ENCODE results near the gene SH3YL1.

The SH3YL1 gene

DNA sequence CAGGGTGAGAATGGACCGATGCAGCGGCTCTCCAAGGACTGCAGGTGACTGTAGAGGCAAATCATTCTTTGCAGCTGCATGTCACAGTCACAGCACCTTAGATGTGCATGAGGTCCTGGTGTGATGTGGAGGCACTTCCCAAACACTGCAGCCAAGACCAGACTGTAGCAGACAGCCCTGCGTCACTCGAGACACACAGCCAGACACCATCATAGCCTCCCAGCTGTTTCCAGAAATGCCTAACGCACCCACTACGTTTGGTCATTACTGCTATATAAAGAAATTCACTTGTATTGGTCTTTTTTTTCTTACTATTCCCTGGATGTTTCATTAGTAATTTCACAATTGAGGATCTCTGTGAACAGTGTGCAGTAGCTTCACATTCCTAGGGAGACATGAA, 60.9 kb downstream of the SH3YL1 start:
- no peak for TF ChIP-seq ZNF274 (IDR thresholded peaks at IDR 0.05; ENCODE audit: low read depth, low read length)
- H3K4me3 ChIP-seq (ENCODE audit: low read length), result no peak overlapping the region

DNA sequence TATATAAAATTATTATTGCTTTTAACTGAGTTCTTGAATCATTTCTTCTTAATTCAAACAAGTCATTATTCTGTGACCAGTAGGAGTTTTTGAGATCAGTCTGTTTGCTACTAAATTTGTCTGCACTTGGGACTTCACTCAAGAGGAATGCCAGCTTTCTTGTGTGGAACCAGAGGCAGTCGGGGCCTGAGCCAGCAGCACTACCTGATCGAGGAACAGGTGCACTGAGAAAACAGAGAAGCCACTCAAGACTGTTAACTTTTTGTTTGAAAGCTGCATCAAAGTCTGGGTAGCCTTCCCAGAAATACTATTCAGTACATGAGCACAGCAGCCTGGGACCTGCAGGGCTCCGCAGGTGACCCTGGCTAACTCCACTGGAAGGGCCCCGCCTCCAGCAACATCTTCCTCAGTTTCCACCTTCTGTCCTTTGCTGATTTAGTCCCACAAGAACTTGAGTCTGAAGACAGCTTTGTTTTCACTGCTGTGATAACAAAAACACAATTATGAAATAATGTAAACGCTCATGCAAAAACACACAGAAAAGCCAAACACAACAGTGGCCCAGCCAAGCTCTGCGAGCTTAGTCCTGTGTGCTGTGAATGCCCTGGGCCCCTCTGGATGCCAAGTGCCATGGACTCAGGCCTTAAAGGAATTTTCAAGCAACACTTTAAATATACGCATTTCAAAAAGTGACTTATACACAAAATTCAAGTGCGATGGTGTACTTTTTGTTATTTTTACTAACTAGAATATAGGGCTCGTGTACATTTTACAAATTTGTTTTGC, 62.0 kb downstream of the SH3YL1 start:
- H3K4me3 ChIP-seq (ENCODE audit: low read length), result no peak overlapping the region
- TF ChIP-seq ZNF274 (IDR thresholded peaks at IDR 0.05; ENCODE audit: low read depth, low read length), result no peak

DNA sequence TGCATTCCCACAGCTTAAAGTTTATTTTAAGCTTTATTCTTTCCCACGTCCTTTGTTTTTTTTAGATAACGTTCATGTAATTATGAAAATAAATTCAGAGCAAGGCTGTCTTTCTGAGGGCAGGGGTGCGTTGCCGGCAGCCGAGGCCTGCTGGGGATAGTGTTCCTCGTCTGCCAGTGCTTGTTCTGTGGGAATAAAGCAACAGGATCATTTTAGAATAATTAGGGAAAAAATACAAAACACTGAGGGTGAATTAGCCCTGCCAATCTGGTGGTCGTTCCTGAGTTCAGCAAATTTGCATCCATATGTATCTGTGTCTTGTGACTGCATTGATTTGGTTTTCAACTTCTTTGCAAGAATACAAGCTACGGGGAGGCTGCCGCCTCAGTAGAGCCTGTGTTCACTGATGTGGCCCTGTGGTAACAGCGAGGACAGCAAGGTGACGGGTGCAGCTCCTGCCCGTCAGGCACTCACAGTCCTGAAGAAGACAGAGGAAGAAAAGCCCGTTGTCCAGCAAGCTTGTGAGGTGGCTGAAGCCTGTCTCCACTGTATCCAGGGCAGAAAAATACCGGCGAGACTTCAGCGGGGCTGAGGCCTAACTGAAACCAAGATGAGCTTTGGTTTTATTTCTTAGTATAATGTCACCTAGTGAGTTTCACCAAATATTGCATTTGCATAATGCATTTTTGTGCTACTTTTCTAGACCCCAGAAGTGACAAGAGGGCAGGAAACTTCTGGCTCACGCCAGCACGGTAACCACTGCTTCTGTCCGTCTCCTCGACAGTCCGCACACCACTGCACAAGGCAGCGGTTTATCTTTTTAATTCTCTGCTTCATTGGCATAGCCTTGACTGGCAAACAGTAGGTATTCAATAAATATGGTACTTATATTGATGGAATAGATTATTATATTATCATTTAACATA, 64.5 kb downstream of the SH3YL1 start:
- TF ChIP-seq ZNF274 (IDR thresholded peaks at IDR 0.05; ENCODE audit: low read depth, low read length), result no peak
- H3K4me3 ChIP-seq (ENCODE audit: low read length), result no peak overlapping the region

DNA sequence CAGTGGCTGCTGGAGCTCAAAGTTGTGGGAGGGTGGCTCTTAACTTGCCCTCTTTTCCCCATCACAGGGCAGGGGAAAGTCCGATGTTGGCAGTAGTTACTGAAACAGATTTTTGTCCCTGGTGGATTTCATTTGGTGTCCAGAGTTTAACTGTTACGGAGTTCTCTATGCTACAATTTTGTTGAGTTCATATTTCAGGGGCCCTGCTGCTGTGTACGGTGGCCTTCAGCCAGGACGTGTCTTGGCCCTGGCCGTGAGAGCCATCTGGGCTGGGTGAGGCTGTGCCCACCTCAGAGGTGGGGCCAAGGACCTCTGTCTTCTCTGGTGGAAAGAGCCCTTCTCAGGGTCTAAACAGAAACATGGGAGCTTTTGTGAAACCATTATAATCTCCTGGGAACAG, 67.4 kb downstream of the SH3YL1 start:
- no peak for TF ChIP-seq ZNF274 (IDR thresholded peaks at IDR 0.05; ENCODE audit: low read depth, low read length)

DNA sequence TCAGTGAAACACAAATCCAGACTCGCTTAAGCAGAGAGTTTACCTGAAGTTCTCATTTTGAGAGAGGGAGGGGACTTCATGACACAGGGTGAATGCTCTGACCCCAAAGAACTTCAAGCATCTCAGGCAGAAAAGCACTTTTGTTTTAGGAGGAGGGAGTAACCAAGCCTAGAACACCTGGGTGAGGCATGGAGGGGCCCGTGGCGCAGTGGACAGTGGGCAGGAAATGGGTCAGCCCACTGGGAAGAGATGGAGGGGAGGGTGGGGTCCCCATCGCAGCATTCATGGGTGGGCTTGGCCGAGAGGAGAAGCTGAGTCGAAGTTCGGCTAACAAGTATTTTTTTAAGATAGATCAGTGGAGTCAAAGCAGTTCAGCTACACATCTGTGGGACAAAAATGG, 67.9 kb downstream of the SH3YL1 start:
- no peak for TF ChIP-seq ZNF274 (IDR thresholded peaks at IDR 0.05; ENCODE audit: low read depth, low read length)
- no peak overlapping the region for H3K4me3 ChIP-seq (ENCODE audit: low read length)

More for the DNA sequence above, 67.4 kb downstream of the SH3YL1 start:
- H3K4me3 ChIP-seq (ENCODE audit: low read length), result no peak overlapping the region

DNA sequence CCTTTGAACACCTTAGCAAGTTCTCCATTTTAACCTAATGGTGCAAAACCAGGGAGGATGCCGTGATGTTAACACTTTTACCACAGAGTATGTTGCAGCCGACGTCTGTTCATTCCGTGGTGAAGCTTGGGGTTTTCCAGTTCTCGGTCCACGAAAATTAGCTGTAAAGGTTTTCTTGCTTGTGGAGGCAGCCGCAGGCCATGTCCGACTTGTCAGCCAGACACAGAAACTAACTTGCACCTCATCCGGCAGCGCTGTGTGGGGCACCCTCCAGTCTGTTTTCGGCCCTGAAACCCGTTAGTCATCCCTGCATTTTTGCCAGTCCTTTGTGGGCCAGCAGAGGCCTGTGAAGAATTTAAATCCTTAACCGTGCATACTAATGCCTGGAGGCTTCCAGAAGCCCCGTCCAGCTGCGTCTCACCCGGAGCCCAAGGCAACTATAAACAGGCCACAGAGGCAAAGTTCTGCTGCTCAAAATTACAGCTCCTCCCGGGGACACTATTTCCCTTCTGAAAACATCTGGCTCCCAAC, 70.6 kb downstream of the SH3YL1 start:
- TF ChIP-seq ZNF274 (IDR thresholded peaks at IDR 0.05; ENCODE audit: low read depth, low read length), result no peak
- no peak overlapping the region for H3K4me3 ChIP-seq (ENCODE audit: low read length)

DNA sequence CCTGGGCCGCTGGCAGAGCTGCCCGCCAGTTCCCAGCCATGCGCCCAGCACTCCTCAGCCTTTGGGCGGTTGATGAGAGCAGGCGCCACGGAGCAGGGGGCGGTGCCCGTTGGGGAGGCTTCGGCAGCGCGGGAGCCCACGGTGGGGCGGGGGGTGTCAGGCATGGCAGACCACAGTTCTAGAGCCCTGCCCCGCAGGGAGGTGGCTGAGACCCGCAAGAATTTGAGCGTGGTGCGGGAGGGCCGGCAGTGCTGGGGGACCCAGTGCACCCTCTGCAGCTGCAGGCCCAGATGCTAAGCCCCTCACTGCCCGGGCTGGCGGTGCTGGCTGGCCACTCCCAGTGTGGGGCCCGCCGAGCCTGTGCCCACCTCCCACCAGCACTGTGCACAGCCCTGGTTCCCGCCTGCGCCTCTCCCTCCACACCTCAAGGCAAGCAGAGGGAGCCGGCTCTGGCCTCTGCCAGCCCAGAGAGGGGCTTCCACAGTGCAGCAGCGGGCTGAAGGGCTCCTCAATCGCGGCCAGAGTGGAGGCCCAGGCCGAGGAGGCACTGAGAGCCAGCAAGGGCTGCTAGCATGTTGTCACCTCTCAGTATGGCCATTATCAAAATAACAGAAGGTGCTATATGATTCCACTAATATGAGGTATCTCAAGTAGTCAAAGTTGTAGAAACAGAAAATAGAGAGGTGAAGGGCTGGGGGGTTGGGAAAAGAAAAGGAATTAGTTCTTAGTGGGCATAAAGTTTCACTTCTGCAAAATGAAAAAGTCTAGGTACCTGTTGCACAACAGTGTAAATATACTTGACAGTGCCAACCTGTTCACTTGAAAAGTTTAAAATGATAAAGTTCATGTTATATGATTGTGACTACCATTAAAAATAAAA, 72.3 kb downstream of the SH3YL1 start:
- no peak overlapping the region for H3K4me3 ChIP-seq (ENCODE audit: low read length)

DNA sequence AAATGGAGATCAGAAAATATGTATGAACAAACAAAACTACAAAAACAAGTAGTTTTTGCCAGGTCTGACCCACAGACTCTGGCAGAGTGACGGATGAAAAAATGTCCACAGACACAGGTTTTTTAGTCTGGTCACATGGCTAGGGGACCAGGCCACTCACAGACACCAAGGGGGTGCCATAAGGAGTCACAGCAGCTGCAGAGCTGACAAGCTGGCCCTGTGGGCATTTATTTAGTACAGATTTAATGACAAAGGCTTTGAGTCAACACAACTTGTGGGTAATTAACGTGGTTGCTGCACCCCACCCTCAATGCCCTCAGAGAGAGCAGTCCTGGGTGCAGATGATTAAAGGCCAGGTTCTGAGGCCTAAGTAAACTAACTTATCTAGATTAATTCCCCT, 76.0 kb downstream of the SH3YL1 start:
- no peak overlapping the region for H3K4me3 ChIP-seq (ENCODE audit: low read length)
- TF ChIP-seq ZNF274 (IDR thresholded peaks at IDR 0.05; ENCODE audit: low read depth, low read length), result no peak

More for the DNA sequence above, 72.3 kb downstream of the SH3YL1 start:
- no peak for TF ChIP-seq ZNF274 (IDR thresholded peaks at IDR 0.05; ENCODE audit: low read depth, low read length)

DNA sequence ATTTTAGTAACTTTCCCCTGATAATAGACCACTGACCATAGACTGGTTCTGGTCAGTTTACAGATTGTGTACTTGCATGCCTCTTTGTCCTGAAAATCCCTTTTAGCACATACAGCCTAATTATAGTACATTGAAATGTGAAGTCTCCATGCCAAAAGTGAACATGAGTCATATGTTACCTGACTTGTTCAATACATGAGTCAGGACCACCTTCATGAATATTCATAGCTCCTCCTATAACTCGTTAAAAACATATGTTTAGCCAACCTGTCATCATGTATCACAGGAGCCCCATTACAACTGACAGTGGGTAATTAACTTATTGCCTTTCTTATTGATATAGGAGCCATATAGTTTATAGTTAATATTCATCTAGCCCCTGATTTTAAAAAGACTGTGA, 78.6 kb downstream of the SH3YL1 start:
- no peak for TF ChIP-seq ZNF274 (IDR thresholded peaks at IDR 0.05; ENCODE audit: low read depth, low read length)
- no peak overlapping the region for H3K4me3 ChIP-seq (ENCODE audit: low read length)

DNA sequence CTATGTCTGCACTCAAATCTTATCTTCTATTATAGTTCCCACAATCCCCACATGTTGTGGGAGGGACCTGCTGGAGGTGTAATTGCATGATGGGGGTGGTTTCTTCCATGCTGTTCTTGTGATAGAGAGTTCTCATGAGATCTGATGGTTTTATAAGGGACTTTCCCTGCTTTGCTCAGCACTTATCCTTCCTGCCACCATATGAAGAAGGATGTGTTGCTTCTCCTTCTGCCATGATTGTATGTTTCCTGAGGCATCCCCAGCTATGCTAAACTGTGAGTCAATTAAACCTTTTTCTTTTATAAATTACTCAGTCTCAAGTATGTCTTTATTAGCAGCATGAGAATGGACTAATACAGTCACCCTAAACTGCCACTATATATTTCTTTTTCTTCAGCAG, 79.1 kb downstream of the SH3YL1 start:
- TF ChIP-seq ZNF274 (IDR thresholded peaks at IDR 0.05; ENCODE audit: low read depth, low read length), result no peak

DNA sequence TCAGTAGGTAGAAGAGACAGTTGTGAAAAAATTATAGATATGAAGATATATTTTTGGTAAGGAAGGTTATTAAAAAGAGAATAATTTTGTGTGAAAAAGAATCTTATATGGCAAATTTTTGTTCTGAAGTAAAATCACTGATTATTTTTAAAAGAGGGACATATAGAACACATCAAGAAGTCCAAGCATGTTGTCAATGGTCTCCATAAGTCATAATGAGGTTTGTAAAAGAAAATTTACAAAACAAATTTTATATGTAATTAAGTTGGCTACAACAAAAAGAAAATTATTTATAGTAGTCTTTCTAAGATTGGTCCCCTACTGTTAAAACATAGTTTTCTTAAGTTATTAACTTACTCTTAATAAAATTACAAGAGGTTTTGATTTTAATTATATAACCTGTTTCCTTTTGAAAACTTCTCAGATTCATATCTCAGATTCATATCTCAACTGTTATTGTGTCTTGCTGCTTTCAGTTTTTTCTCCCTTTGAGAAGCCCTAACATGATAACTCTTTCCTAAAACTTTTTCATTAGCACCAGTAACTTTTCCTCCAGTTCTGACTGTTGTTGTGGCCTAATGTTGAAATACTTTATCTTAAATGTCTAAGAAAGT, 81.2 kb downstream of the SH3YL1 start:
- TF ChIP-seq ZNF274 (IDR thresholded peaks at IDR 0.05; ENCODE audit: low read depth, low read length), result no peak
- no peak overlapping the region for H3K4me3 ChIP-seq (ENCODE audit: low read length)

More for the DNA sequence above, 79.1 kb downstream of the SH3YL1 start:
- no peak overlapping the region for H3K4me3 ChIP-seq (ENCODE audit: low read length)

DNA sequence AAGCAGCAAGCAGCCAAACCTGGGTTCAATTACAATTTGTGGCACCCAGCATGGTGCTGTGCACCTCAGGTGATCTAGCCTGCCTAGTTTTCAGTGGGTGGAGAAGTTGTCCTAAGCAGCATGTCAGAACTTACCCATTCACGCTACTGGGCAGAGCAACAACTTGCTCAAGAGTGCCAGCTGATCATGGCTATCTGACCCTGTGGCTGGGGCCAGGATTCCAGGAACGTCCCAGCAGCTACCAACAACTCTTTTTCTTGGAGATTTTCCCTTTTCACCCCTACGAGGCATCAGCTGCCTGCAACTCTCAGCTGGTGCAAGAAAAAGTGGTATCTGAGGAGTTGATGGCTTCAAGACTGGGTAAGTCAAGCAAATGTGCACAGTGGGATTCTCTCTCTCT, 83.5 kb downstream of the SH3YL1 start:
- no peak for TF ChIP-seq ZNF274 (IDR thresholded peaks at IDR 0.05; ENCODE audit: low read depth, low read length)
- no peak overlapping the region for H3K4me3 ChIP-seq (ENCODE audit: low read length)

DNA sequence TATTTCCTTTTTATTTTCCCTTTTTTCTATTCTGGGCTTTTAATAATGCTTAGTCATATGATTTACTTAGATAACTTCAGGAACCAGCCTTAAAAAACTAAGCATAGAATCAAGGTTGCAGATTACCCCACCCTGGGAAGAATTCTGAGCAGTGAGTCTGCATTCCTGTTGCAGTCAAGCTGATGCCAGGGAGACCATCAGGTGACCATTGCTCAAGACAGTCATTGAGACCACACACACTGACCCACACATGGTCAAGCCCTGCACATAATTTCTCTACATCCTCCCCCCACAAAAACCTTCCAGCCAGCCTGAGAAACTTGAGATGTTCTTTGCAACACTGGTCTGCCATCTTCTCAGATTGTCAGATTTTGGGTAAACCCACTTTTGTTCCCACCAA, 83.9 kb downstream of the SH3YL1 start:
- no peak overlapping the region for H3K4me3 ChIP-seq (ENCODE audit: low read length)
- TF ChIP-seq ZNF274 (IDR thresholded peaks at IDR 0.05; ENCODE audit: low read depth, low read length), result no peak

Data from GM08714 (cell line).